T-helper 2 cell treated with Interferon-gamma antibody and Interleukin-4, amounts not matched to agents 100 ng/mL and 5 ng/mL, for 36 hours (primary cell): ENCODE measurements around the gene IQCK. TPM values are rescaled to one million over a fixed set of nuclear protein-coding genes. Genes with fewer than 3 reads are reported as not detected.

ENCODE experiments used
- intact Hi-C: fragments of 100-400 bp; cut with micrococcal nuclease; formaldehyde crosslinking; loops from one replicate; pipeline ENCODE4 v1.15.1; 2023
- total RNA-seq: library from RNA; stranded (reverse); gene quantifications from 2 replicates; pipeline ENCODE4 v1.2.3, GENCODE V29; 2022

IQCK gene
- total RNA-seq, 1 donor from 2014 or later = 0.93 TPM

GRCh38 chr16:19859166-19859565 is 141.1 kb downstream of the IQCK start:
- intact Hi-C loops = no loop called here

GRCh38 chr16:19859603-19860002 is 141.5 kb downstream of the IQCK start:
- intact Hi-C loops = no loop called here

DNA sequence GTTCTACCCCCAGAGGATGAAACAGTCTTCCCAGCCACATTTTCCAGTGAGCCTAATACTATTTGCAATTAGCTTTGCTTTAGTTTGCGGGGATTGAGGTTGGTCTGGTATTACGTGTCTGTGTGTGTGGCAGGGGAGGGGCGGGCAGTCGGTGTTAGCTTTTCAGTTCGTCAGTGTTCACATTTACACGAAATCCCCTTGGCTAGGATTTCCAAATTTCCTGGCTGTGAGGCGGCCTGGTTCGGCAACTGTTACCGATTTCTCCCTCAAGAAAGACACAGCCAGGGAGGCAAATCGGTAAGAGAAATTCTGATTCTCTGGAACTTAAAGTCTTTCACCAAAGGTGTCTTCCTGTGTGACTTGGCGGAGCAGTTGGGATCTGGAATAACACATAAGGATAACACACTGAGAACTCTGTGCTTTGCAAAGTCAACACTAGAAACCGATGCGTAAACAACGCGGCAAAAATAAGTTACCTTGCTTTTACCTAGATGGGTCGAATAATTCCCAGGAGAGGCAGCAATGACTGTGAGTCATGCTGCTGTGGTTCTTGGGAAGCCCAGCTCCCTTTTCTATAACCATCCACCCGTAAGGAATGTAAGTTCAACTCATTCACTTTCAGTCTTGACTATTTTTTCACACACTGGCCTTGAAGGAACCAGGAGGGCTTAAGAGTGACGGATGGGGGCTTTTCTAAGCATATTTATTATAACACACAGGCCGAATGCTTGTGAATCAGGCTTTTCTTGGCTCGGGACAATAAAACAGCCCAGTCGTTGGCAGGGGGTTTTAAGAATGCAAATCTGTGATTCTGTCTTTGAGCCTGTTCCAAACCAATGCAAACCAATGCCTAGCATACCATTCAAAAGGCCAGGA is 142.3 kb downstream of the IQCK start:
- intact Hi-C loops = no loop called here

DNA sequence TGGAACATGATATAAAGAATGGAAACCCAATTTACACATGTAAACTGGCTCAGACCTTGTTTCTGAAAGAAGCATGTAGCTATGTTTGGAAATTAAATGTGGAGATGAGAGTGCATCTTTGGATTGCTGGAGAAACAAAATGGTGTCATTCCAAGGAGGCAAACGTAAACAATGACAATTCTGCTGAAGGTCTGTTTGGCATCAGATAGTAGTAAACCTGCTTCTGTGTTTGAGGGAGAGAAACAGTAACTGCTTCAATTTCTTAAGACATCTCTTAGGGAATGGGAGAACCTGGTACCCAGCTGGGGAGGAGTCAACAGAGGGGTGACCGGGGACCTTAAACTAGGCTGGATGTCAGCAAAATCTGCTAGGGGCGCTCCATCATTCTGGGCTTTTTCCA is 143.1 kb downstream of the IQCK start:
- intact Hi-C loops = no loop called here

- intact Hi-C loops = no loop called here
These were observed 143.8 kb downstream of the IQCK start for GRCh38 chr16:19861811-19862327.

GRCh38 chr16:19863990-19864389 is 145.9 kb downstream of the IQCK start:
- intact Hi-C loops = no loop called here

- intact Hi-C loops = no loop called here
These were observed 146.5 kb downstream of the IQCK start for GRCh38 chr16:19864566-19864965.

GRCh38 chr16:19868421-19868820 is 150.3 kb downstream of the IQCK start:
- intact Hi-C loops = no loop called here

DNA sequence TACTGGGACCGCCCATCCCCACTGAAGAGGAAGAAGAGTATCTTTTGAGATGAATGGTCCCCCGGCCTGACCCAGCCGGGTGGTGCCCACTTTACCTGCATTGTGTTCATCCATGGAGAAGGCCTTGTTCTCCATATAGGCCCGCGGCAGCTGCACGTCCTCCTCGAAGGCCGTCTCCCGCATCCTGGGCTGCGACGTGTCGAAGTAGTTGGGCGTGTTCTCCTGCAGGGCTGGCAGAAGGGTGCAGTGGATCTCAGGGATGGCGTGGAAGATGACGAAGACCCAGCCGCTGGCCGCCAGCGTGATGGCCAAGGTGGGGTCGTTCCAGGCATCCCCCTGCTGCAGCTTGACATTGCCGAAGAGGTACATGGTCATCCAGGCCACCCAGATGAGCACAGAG is 153.7 kb downstream of the IQCK start:
- intact Hi-C loops = no loop called here

- intact Hi-C loops = no loop called here
These were observed 154.2 kb downstream of the IQCK start for GRCh38 chr16:19872179-19872863.

GRCh38 chr16:19872935-19873334 is 154.9 kb downstream of the IQCK start:
- intact Hi-C loops = no loop called here

- intact Hi-C loops = no loop called here
These were observed 156.0 kb downstream of the IQCK start for GRCh38 chr16:19874026-19874425.

DNA sequence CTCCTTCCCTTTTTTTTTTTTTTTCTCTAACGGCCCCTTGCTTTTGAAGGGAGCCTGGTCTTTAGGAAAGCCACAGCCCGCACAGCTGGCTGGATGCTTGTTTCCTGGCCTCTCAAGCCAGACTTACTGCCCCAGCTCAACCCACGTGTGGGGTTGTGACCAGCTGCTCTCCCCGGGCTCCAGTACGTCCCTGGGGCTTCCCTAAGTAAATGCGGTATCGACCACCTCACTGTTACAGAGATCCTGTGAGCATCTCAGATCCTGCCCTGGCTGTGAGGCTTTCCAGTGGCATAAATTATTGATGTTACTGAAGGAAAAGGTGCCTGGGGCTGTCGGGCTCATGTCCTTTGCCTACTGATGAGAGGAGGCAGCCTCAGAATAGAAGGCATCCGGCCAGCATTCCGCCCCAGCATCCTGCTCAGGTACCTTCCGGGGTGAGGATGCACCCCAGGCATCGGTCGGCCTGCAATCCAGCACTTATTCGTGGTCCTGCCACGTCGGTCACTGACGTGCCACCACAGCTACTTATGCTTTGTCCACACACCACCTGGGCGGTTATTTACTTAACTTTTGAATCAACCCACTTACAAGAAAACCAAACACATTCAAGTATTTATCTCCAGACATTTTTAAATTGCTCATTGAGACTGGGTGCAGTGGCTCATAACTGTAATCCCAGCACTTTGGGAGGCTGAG is 156.9 kb downstream of the IQCK start:
- intact Hi-C loops = no loop called here

GRCh38 chr16:19875900-19876299 is 157.8 kb downstream of the IQCK start:
- intact Hi-C loops = no loop called here

DNA sequence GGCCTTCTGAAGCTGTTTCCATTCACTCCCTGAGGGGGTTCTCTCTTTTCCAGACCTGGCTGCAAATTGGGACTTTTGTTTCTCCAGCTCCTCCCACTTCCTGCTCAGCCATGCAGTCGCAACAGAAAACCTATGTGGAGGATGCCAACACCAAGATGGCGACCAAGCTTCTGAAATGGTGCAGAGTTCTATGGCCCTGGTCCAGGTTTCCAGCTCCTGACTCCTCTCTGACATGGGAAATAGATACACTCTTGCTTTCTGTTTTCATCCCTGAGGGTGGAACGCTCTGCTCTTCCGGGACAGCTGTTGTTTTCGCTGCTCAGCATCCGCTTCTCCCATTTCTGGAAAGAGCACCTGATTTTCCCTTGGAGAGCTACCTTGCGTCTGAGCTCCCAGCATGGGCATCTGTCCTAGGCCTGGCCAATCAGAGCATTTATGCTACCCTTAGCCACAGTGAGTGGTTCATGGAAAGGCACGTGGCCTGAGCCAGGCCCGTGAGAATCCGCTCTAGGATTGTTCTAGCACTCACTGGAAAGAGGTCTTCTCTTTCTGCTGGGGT is 158.5 kb downstream of the IQCK start:
- intact Hi-C loops = no loop called here

DNA sequence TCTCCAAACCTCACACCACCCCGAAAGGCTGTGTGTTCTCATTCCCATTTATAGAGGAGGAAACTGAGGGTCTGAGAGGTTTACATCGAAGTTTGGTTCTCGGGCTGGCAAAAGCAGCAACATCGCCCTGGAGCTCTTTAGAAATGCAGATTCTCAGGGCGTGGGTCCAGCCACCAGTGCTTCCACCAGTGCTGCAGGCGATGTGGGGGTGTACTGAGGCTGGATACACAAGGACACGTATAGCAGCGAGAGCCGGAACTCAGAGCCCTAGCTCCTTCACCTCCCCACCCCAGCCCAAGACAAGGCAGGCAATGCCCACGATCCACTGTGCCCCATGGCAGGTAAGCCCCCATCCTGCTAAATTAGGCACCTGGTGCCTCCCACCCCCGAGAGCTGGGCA is 160.7 kb downstream of the IQCK start:
- intact Hi-C loops = no loop called here

DNA sequence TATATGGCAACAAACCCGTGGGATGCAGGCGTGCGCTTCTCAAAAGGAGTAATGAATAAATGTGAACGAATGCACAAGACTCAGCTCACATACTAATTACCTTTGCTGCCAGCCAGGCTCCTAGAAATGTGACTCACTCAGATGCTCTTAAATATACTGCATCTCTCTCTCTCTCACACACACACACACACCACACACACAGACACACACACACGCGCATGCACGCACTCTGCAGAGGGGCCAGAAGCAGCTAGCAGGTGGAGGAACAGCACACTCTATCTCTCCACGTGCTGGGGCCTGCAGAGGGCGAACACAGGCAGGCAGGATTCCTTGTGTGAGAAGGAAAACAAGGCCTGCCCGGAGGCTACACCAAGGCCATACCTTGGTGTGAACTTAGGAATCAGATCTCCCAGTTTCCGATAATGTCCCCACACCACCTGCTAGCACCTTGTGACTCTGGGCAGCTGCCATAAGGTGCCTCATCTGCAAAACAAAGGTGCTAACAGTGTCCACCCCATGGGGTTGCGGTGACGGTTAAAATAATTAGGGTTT is 161.2 kb downstream of the IQCK start:
- intact Hi-C loops = no loop called here

DNA sequence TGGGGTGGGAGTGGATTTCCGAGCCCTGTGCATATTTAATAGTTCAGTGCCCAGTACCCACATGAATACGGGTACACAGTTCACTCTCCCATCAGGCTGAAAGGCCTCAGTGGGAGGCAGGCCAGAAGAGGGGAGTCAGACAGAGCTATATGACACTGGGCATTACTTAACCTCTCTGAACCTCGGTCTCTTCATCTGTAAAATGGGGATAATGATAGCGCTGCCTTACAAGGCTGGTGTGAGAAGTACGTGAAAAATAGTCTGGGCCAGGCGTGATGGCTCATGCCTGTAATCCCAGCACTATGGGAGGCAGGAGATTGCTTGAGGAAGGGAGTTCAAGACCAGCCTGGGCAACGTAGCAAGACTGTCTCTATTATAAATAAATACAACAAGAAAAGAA is 163.0 kb downstream of the IQCK start:
- intact Hi-C loops = no loop called here

DNA sequence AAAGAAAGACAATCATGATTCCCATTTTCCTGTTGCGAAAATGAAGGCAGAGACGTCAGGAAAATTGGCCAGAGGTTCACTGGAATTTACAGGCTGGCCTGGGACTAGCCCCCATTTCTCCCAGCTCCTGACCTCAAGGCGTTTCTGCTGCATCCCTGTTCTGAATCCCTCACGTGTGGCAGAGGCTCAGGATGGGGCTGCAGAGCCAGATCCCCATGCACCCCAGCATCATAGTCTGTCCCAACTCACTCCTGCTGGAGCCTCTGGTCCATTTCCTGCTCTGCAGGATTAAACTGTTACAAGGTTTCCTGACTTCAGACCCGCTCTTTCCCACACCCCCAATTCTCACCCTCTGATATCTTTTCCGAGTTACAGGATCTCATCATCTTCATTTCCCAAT is 163.7 kb downstream of the IQCK start:
- intact Hi-C loops = no loop called here

DNA sequence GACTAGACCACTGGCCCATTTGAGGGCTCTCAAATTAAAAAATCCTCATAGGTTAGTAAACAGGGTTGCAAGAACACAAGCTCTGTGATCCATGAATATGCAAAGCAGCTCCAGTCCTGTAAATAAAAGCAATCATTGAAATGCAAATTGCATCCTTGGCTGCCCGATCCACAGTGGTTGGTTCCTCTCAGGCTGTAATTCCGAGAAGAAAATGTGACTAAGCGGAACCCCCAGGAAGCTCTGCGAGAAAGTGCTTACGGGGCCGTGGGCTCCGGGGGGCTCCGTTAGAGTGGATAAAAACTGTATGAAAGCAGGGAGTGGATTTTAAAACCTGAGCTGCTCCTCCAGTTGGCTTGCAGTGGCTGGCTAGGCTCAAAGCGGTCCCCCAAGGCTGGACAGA is 164.1 kb downstream of the IQCK start:
- intact Hi-C loops = no loop called here

GRCh38 chr16:19882646-19883045 is 164.6 kb downstream of the IQCK start:
- intact Hi-C loops = no loop called here
